ENCODE data around the gene GTPBP1. TPM values are rescaled to one million over a fixed set of nuclear protein-coding genes. Genes with fewer than 3 reads are reported as not detected.

GTPBP1 gene
- total and polyA plus RNA-seq, 2 of the 13 experiments (the other 11 are each of a cell fraction or from before 2014, with no cell fraction given), result 22.3 to 27.0 TPM

- TF ChIP-seq DMAP1 (CRISPR knock-in tag; IDR thresholded peaks at IDR 0.05), result 0 out of 2 replicates have a peak, but pooled peaks have one; percentile 17
- TF ChIP-seq ZBTB26 (CRISPR knock-in tag; IDR thresholded peaks at IDR 0.05; ENCODE audit: borderline replicate concordance), result no peak; the same call in 1 of the 2 replicates
- peak; percentile 64; the same call in 1 of the 2 replicates for TF ChIP-seq GABPB1 (CRISPR knock-in tag; IDR thresholded peaks at IDR 0.05)
- no peak for TF ChIP-seq ARID3A (IDR thresholded peaks at IDR 0.05; ENCODE audit: low read depth, low read length)
- no peak for TF ChIP-seq NPAS2 (CRISPR knock-in tag; IDR thresholded peaks at IDR 0.05; ENCODE audit: borderline replicate concordance)
- no peak; the same call in 1 of the 2 replicates for TF ChIP-seq ZNF605 (CRISPR knock-in tag; IDR thresholded peaks at IDR 0.05)
- no peak for TF ChIP-seq KLF6 (CRISPR knock-in tag; IDR thresholded peaks at IDR 0.05)
- TF ChIP-seq SRY (CRISPR knock-in tag; IDR thresholded peaks at IDR 0.05), result no peak
- TF ChIP-seq ARHGAP35 (CRISPR knock-in tag; IDR thresholded peaks at IDR 0.05; ENCODE audit: borderline replicate concordance), result no peak
- TF ChIP-seq ZFP1 (CRISPR knock-in tag; IDR thresholded peaks at IDR 0.05), result no peak
- peak; percentile 57; the same call in 1 of the 2 replicates for TF ChIP-seq ZNF607 (CRISPR knock-in tag; IDR thresholded peaks at IDR 0.05; ENCODE audit: borderline replicate concordance)
- TF ChIP-seq ZNF776 (CRISPR knock-in tag; IDR thresholded peaks at IDR 0.05), result no peak
- peak in 1 of 2 experiments; percentile 14; a peak in 1 of 4 replicates for TF ChIP-seq KLF16 (CRISPR knock-in tag; IDR thresholded peaks at IDR 0.05)
- no peak for TF ChIP-seq BRF2 (CRISPR knock-in tag; IDR thresholded peaks at IDR 0.05)
- TF ChIP-seq ZNF264 (CRISPR knock-in tag; IDR thresholded peaks at IDR 0.05), result no peak
- no peak for TF ChIP-seq TERF1 (CRISPR knock-in tag; IDR thresholded peaks at IDR 0.05)
- no peak for TF ChIP-seq ZNF296 (CRISPR knock-in tag; conservative IDR thresholded peaks at IDR 0.05)
- TF ChIP-seq ZNF232 (CRISPR knock-in tag; IDR thresholded peaks at IDR 0.05; ENCODE audit: borderline replicate concordance), result 0 out of 2 replicates have a peak, but pooled peaks have one; percentile 25
- TF ChIP-seq ISL2 (CRISPR knock-in tag; IDR thresholded peaks at IDR 0.05), result peak; percentile 32; the same call in 1 of the 2 replicates
- no peak for TF ChIP-seq GPBP1L1 (CRISPR knock-in tag; IDR thresholded peaks at IDR 0.05)
- peak; percentile 45; the same call in 1 of the 2 replicates for TF ChIP-seq TBX2 (CRISPR knock-in tag; IDR thresholded peaks at IDR 0.05; ENCODE audit: borderline replicate concordance)
These were observed 49.3 kb upstream of the GTPBP1 start, which contains the start of the genes CBY1 and FAM227A (continued) for GRCh38 chr22:38656256-38657044.
